H54 (cell line): Measurements from ENCODE around the gene NOM1.

ENCODE experiments used
- DNase-seq: peaks from one replicate; pipeline ENCODE4 v3.0.0; 2011; ENCODE audit warnings: low spot score, mixed read lengths; ENCODE audit not compliant: insufficient read length
- FAIRE-seq: peaks from 3 replicates; lab custom pipeline; 2011; peaks lifted over from hg19 to GRCh38; lab: Jason Lieb, UNC
- POLR2A ChIP-seq: IDR thresholded peaks from 2 replicates; pipeline ENCODE4 v1.6.1; 2011; ENCODE audit warnings: low read depth, mild to moderate bottlenecking, low read length

NOM1 gene

GRCh38 chr7:157016352-157017041 is 67.0 kb downstream of the NOM1 start:
- DNase-seq (no peak), FAIRE-seq (no peak)
- TF ChIP-seq POLR2A, result no peak

GRCh38 chr7:157017149-157017548 is 67.6 kb downstream of the NOM1 start:
- no peak for FAIRE-seq
- no peak for DNase-seq
- no peak for TF ChIP-seq POLR2A

GRCh38 chr7:157017603-157018327 is 68.3 kb downstream of the NOM1 start:
- DNase-seq (no peak), FAIRE-seq (no peak)
- no peak for TF ChIP-seq POLR2A

GRCh38 chr7:157018328-157018996 is 69.0 kb downstream of the NOM1 start:
- FAIRE-seq, result no peak
- DNase-seq, result no peak
- TF ChIP-seq POLR2A, result no peak

- FAIRE-seq, result no peak
- TF ChIP-seq POLR2A, result no peak
- no peak for DNase-seq
These were observed 69.6 kb downstream of the NOM1 start for GRCh38 chr7:157018997-157019608.

- no peak for DNase-seq
- FAIRE-seq, result no peak
- TF ChIP-seq POLR2A, result no peak
These were observed 70.4 kb downstream of the NOM1 start for GRCh38 chr7:157019718-157020451.

- FAIRE-seq (no peak), DNase-seq (no peak)
- no peak for TF ChIP-seq POLR2A
These were observed 71.1 kb downstream of the NOM1 start for GRCh38 chr7:157020514-157021070.

GRCh38 chr7:157021071-157021870 is 71.8 kb downstream of the NOM1 start:
- no peak for TF ChIP-seq POLR2A
- FAIRE-seq, result no peak

GRCh38 chr7:157021871-157022680 is 72.6 kb downstream of the NOM1 start:
- FAIRE-seq (no peak), DNase-seq (no peak)
- TF ChIP-seq POLR2A, result no peak

More at GRCh38 chr7:157021071-157021870, 71.8 kb downstream of the NOM1 start:
- no peak for DNase-seq
